ENCODE measurements around the gene ZNF14. TPM values are rescaled to one million over a fixed set of nuclear protein-coding genes. Genes with fewer than 3 reads are reported as not detected.
A peak's percentile ranks its signal among the peaks of the same experiment; 100 is the strongest.

ZNF14 gene
- 5.8 and 18.8 TPM in 2 replicates for total RNA-seq (2011; cell fraction: chromatin; rRNA removed; ENCODE audit: low replicate concordance)
- 4.7 and 6.4 TPM in 2 replicates for total RNA-seq (2011; cell fraction: nucleolus; rRNA removed)
- total RNA-seq (2011; cell fraction: nucleoplasm; rRNA removed): 5.5 and 6.6 TPM in 2 replicates
- 1.9 and 2.6 TPM in 2 replicates for total RNA-seq (2014; rRNA removed)
- total RNA-seq (2014; rRNA removed; fragmentation: Illumina TruSeq; extraction: Trizol): 6.4 and 7.4 TPM in 2 replicates
- 4.8 and 4.9 TPM in 2 replicates for total RNA-seq (2015; rRNA removed; fragmentation: Illumina TruSeq; extraction: Trizol)
- 2.6 and 2.9 TPM in 2 replicates for total RNA-seq (2021)
- 3.6 and 5.6 TPM in 2 replicates for polyA plus RNA-seq (2011; rRNA removed)
- 0.61 and 1.3 TPM in 2 replicates for polyA plus RNA-seq (2011; cell fraction: cytosol; rRNA removed)
- polyA plus RNA-seq (2011; cell fraction: nucleus; rRNA removed): 1.1 and 1.2 TPM in 2 replicates
- 2.3 and 3.6 TPM in 2 replicates for polyA plus RNA-seq (2012)
- polyA plus RNA-seq (2014; fragmentation: Illumina TruSeq; extraction: Trizol): 3.5 and 4.0 TPM in 2 replicates
- polyA plus RNA-seq (2014; fragmentation: Nextera tagmentation; extraction: Ambion mirVana): 1 to 10 TPM; 2.6 to 7.0 TPM
- 2.2 and 2.4 TPM in 2 replicates for polyA plus RNA-seq (2014; rRNA removed)
- 7.7 and 8.9 TPM in 2 replicates for polyA minus RNA-seq (2011; rRNA and poly(A)+ RNA removed)
- 2.8 TPM in 2 replicates for polyA minus RNA-seq (2011; cell fraction: cytosol; rRNA and poly(A)+ RNA removed)
- 1.5 and 2.6 TPM in 2 replicates for polyA minus RNA-seq (2011; cell fraction: nucleus; rRNA and poly(A)+ RNA removed)
- Bru-seq, nascent RNA: percentile 76 among the genes with signal in this experiment
- percentile 79 among the genes with signal in this experiment for BruChase-seq, experiment 1, labeled RNA remaining after a 2-hour chase
- BruChase-seq, experiment 2, labeled RNA remaining after a 6-hour chase: percentile 80 among the genes with signal in this experiment
- long read RNA-seq, experiment 1, transcript ZNF14-201 (4 exons, 2,949 nt): major isoform, 7 of 13 reads
- long read RNA-seq, experiment 1, partial matches to known transcripts: 1 of 13 reads
- long read RNA-seq, experiment 1, other reads (novel, unspliced or antisense): 5 of 13 reads
- long read RNA-seq, experiment 2, partial matches to known transcripts: 0 of 5 reads
- long read RNA-seq, experiment 2, other reads (novel, unspliced or antisense): 2 of 5 reads
- long read RNA-seq, experiment 3, partial matches to known transcripts: 0 of 2 reads
- long read RNA-seq, experiment 3, other reads (novel, unspliced or antisense): 0 of 2 reads

- POLR2A ChIA-PET: interaction anchor here (0.5 to 1.7 kb wide), 12 partner anchors 9 to 1043 kb away, joined by 3 to 6 read pairs (median 3); partner anchors contain the start of genes ZNF101, ZNF66 and ZNF93
- FAIRE-seq (peak; percentile 99), ATAC-seq (peak; percentile 100), DNase-seq (ENCODE audit: extremely low read depth in 1 of 4, low spot score in 3 of 4) (peak; percentile 96 to 99 (median 99))
- H2AFZ ChIP-seq (ENCODE audit: low read depth, low read length): peak within 1 kb of the TSS; percentile 98
- no peaks in the 10 kb centered on the region for H4K20me1 ChIP-seq (replicated peaks; ENCODE audit: control insufficient read depth, insufficient read depth, low read length)
- intact Hi-C loops (cut with micrococcal nuclease) (loop anchor here (10.0 kb wide), 1 partner anchor 68 kb away; the partner anchor contains the start of genes ATP13A1 and ZNF101), in situ Hi-C loops (cut with MboI) (no loop called here)
- peaks cover 3% of the 10 kb centered on the region; the same call in 1 of the 3 replicates for H3K36me3 ChIP-seq (ENCODE audit: control insufficient read depth, insufficient read depth, low read length)
- H3K4me3 ChIP-seq: peak within 1 kb of the TSS; percentile 76
- no peaks in the 10 kb centered on the region for H3K27me3 ChIP-seq (ENCODE audit: control insufficient read depth in 2 of 2, insufficient read depth in 2 of 2, low read length in 2 of 2)
- peaks cover 5 to 14% of the 10 kb centered on the region in 2 experiments; a peak in 4 of 5 replicates for H3K4me1 ChIP-seq (replicated peaks in 1 of 2; ENCODE audit: control insufficient read depth in 2 of 2, insufficient read depth in 2 of 2, low read length in 2 of 2)
- 1% methylated on average over 59 of the region's 61 CpGs for WGBS (ENCODE audit: insufficient coverage, low coverage, missing lambda C conversion rate)
- H3K4me2 ChIP-seq (ENCODE audit: insufficient read depth, low read length): peak within 1 kb of the TSS; percentile 89
- CTCF ChIA-PET (ENCODE audit: low intra/inter-chr PET ratio): no interaction called here
- H3K27ac ChIP-seq (ENCODE audit: extremely low read depth, low read depth, low read length): peak within 1 kb of the TSS; percentile 67
- no peaks in the 10 kb centered on the region for H3K9me1 ChIP-seq (ENCODE audit: control insufficient read depth, insufficient read depth, low read length)
- peaks cover 4% of the 10 kb centered on the region for H3K9me3 ChIP-seq (replicated peaks; ENCODE audit: control insufficient read depth, insufficient read depth, low read depth, low read length)
- H3K9ac ChIP-seq (ENCODE audit: insufficient read depth in 1 of 2, low read depth in 2 of 2, low read length in 2 of 2): peak within 1 kb of the TSS; percentile 71 to 96
- peaks cover 43% of the 10 kb centered on the region for H3K79me2 ChIP-seq (ENCODE audit: control insufficient read depth, insufficient read depth, low read length)
- TSS peak; percentile 65 for BruUV-seq (replicated peaks)
- TF ChIP-seq COPS2 (conservative IDR thresholded peaks at IDR 0.05) (no peak), JUN (IDR thresholded peaks at IDR 0.05; ENCODE audit: borderline replicate concordance, low read depth, low read length) (no peak), JUN (CRISPR knock-in tag; IDR thresholded peaks at IDR 0.05; ENCODE audit: borderline replicate concordance) (no peak), ZNF316 (IDR thresholded peaks at IDR 0.05) (no peak), RBBP5 (IDR thresholded peaks at IDR 0.05; ENCODE audit: borderline replicate concordance, insufficient read depth, low read length, poor library complexity, severe bottlenecking) (peak; percentile 82), CXXC5 (CRISPR knock-in tag; IDR thresholded peaks at IDR 0.05) (peak; percentile 32), ETV1 (tag; conservative IDR thresholded peaks at IDR 0.05; ENCODE audit: low read depth) (0 out of 2 replicates have a peak, but pooled peaks have one; percentile 20), SREBF2 (CRISPR knock-in tag; IDR thresholded peaks at IDR 0.05) (no peak), ZBTB49 (CRISPR knock-in tag; IDR thresholded peaks at IDR 0.05; ENCODE audit: borderline replicate concordance) (peak; percentile 41; the same call in 1 of the 2 replicates)
- TF ChIP-seq, protein P1, sequence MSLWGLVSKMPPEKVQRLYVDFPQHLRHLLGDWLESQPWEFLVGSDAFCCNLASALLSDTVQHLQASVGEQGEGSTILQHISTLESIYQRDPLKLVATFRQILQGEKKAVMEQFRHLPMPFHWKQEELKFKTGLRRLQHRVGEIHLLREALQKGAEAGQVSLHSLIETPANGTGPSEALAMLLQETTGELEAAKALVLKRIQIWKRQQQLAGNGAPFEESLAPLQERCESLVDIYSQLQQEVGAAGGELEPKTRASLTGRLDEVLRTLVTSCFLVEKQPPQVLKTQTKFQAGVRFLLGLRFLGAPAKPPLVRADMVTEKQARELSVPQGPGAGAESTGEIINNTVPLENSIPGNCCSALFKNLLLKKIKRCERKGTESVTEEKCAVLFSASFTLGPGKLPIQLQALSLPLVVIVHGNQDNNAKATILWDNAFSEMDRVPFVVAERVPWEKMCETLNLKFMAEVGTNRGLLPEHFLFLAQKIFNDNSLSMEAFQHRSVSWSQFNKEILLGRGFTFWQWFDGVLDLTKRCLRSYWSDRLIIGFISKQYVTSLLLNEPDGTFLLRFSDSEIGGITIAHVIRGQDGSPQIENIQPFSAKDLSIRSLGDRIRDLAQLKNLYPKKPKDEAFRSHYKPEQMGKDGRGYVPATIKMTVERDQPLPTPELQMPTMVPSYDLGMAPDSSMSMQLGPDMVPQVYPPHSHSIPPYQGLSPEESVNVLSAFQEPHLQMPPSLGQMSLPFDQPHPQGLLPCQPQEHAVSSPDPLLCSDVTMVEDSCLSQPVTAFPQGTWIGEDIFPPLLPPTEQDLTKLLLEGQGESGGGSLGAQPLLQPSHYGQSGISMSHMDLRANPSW (CRISPR knock-in tag; IDR thresholded peaks at IDR 0.05): no peak
These were observed at the start of gene ZNF14 for GRCh38 chr19:19732579-19733501. ZNF14 (minus strand) TSS chr19:19733112; CDS start chr19:19732958, 154 bp downstream.

Measured in K562 (cell line).